Measurements from ENCODE around the gene PAXX.

The PAXX gene

GRCh38 chr9:136991993-136992818, at the start of gene PAXX:
PAXX (plus strand) TSS chr9:136992422; CDS start chr9:136992444, 22 bp downstream.
- DNase-seq: peak; percentile 54 to 85

GRCh38 chr9:136942881-136943230, 49.4 kb upstream of the PAXX start:
- DNase-seq: no peak

GRCh38 chr9:136943291-136944211, 48.7 kb upstream of the PAXX start:
- DNase-seq: peak in 1 of 2 experiments; percentile 46

GRCh38 chr9:136944212-136944518, 48.1 kb upstream of the PAXX start:
- no peak for DNase-seq

- peak; percentile 92 to 95 for DNase-seq
Measured at GRCh38 chr9:136944519-136945332, 47.5 kb upstream of the PAXX start, which contains the start of the genes C8G and FBXW5. C8G (plus strand) TSS chr9:136945243; CDS start chr9:136945321, 78 bp downstream. FBXW5 (minus strand) TSS chr9:136944738; CDS start chr9:136944083, 655 bp downstream.

GRCh38 chr9:136945333-136946227, 46.6 kb upstream of the PAXX start:
- DNase-seq: peak in 1 of 2 experiments; percentile 33

GRCh38 chr9:136946228-136947027, 45.8 kb upstream of the PAXX start:
- DNase-seq: no peak

- no peak for DNase-seq
Measured at GRCh38 chr9:136947028-136947891, 45.0 kb upstream of the PAXX start.

GRCh38 chr9:136947955-136948510, 44.2 kb upstream of the PAXX start:
- DNase-seq: peak in 1 of 2 experiments; percentile 48

- no peak for DNase-seq
Measured at GRCh38 chr9:136949239-136949816, 42.9 kb upstream of the PAXX start.

GRCh38 chr9:136949817-136950655, 42.2 kb upstream of the PAXX start:
- peak; percentile 94 to 96 for DNase-seq

GRCh38 chr9:136950656-136951276, 41.5 kb upstream of the PAXX start:
- DNase-seq: no peak

GRCh38 chr9:136951541-136952320, 40.5 kb upstream of the PAXX start, which contains the start of gene LCN12:
LCN12 (plus strand) TSS chr9:136952273; CDS start chr9:136952328, 55 bp downstream.
- DNase-seq: no peak

GRCh38 chr9:136952321-136952850, 39.8 kb upstream of the PAXX start:
- no peak for DNase-seq

- DNase-seq: no peak
Measured at GRCh38 chr9:136952876-136953770, 39.1 kb upstream of the PAXX start.
